Epithelial cell of esophagus (primary cell): ENCODE data around the gene C9.

ENCODE experiments used
- DNase-seq: peaks from one replicate; pipeline ENCODE4 v3.0.0; 2010; ENCODE audit warnings: low read depth
- H3K4me3 ChIP-seq: 2 replicates; pipeline ENCODE4 v1.5.1; 2011; ENCODE audit warnings: mild to moderate bottlenecking, low read length, control low read depth
- TF ChIP-seq, protein P1 (sequence below): IDR thresholded peaks from 2 replicates; pipeline ENCODE4 v1.5.1; 2011; ENCODE audit warnings: low read depth, mild to moderate bottlenecking, low read length, control low read depth, inconsistent platforms; ENCODE audit not compliant: insufficient read depth; ENCODE audit errors: missing control alignments

The C9 gene

DNA sequence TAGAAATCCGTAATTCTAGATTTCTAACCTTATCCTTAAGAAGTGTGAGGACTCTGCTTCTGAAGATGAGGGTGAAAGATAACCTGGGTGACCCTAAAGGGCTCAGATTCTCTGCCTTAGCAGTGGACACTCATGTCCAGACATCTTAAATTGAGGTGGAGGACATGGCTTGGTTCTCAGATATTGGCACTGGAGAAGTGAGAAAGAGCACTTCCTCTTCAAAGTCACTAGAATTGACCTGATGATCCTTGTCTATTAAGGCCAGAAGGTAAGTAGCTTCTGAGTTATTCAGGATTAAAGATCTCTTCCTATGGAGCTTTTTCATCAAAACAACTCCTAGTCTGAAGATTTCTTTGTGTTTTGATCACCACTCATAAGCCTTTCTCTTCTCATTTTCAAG is 54.8 kb downstream of the C9 start:
- TF ChIP-seq, protein P1, sequence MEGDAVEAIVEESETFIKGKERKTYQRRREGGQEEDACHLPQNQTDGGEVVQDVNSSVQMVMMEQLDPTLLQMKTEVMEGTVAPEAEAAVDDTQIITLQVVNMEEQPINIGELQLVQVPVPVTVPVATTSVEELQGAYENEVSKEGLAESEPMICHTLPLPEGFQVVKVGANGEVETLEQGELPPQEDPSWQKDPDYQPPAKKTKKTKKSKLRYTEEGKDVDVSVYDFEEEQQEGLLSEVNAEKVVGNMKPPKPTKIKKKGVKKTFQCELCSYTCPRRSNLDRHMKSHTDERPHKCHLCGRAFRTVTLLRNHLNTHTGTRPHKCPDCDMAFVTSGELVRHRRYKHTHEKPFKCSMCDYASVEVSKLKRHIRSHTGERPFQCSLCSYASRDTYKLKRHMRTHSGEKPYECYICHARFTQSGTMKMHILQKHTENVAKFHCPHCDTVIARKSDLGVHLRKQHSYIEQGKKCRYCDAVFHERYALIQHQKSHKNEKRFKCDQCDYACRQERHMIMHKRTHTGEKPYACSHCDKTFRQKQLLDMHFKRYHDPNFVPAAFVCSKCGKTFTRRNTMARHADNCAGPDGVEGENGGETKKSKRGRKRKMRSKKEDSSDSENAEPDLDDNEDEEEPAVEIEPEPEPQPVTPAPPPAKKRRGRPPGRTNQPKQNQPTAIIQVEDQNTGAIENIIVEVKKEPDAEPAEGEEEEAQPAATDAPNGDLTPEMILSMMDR = no peak
- H3K4me3 ChIP-seq = no peak overlapping the region
- no peak for DNase-seq

DNA sequence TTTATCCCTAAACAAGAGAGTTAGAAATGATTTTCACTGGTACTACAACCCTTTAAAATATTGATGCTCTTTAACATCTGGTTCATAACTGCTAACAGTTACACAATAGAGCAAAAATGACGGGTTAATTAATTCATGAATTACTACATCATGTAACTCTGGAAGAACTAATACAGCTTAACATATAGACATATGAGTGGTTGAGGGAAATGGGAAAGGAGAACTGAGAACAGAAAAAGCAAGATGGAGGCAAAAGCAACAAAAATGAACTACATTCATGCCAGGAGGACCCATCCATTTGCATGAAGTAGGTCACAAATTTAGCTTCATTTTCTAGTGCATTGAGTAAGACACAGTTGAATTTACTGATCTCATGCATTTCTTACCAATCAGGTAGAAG is 61.8 kb downstream of the C9 start:
- no peak overlapping the region for H3K4me3 ChIP-seq
- TF ChIP-seq, protein P1 = no peak

DNA sequence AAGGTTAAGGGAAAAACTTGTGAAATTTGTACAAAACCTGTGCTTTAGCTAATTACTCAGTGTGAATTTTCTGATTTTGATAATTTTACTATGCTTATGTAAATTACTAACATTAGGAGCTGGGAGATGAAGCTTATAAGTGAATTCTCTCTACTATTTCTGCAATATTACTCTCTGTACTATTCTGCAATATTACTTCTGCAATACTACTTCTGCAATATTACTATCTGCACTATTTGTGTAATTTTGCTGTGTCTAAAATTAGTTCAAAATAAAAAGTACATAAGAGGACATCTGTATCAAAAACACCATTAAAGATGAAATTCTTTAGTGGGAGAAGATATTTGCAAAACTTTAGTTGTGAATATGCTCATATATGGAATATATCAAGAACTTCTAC is 62.9 kb downstream of the C9 start:
- H3K4me3 ChIP-seq = no peak overlapping the region
- no peak for DNase-seq
- TF ChIP-seq, protein P1 = no peak

More for the DNA sequence above, 61.8 kb downstream of the C9 start:
- no peak for DNase-seq

DNA sequence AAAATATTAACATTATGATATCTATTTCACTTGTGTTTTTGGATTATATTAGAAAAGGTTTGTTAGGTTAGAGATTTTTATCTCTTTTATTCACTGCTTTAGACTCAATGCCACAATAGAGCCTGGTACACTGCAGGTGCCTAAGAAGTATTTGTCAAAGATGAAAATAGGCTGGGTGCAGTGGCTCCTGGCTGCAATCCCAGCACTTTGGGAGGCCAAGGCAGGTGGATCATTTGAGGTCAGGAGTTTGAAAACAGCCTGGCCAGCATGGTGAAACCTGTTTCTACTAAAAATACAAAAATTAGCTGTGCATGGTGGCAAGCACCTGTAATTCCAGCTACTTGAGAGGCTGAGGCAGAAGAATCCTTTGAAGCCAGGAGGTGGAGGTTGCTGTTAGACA is 64.3 kb downstream of the C9 start:
- no peak overlapping the region for H3K4me3 ChIP-seq
- DNase-seq = no peak
- TF ChIP-seq, protein P1 = no peak

DNA sequence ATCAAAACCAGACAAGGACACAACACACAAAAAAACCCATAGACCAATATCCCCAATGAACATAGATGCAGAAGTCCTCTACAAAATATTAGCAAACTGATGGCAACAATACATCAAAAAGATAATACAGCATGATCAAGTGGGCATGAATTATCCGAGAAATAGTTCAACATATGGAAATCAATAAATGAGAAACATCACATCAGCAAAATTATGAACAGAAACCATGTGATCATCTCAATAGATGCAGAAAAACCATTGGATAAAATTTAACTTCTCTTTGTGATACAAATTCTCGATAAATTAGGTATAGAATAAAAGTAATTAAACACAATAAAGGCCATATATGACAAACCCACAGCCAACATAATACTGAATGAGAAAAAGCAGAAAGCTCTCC is 69.6 kb downstream of the C9 start:
- no peak for DNase-seq
- no peak overlapping the region for H3K4me3 ChIP-seq
- TF ChIP-seq, protein P1 = no peak

DNA sequence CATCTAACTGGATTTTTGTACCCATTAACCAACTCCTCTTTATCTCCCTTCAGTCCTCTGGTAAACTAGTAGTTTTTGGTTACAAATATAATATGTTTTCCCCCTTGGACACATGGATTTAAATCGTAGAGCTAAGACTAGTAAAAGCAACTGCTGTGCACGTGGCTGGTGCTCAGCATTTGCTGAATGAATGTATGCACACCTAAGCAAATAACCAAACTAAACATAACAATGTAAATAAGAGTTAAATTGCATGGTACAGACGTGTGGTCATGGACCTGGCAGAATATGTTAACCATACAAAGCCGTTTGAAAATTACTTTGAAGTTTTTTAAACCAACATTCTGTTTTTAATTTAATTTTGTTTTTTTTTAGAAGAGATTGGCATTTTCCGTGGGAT is 79.7 kb downstream of the C9 start:
- TF ChIP-seq, protein P1 = no peak
- no peak overlapping the region for H3K4me3 ChIP-seq
- no peak for DNase-seq

DNA sequence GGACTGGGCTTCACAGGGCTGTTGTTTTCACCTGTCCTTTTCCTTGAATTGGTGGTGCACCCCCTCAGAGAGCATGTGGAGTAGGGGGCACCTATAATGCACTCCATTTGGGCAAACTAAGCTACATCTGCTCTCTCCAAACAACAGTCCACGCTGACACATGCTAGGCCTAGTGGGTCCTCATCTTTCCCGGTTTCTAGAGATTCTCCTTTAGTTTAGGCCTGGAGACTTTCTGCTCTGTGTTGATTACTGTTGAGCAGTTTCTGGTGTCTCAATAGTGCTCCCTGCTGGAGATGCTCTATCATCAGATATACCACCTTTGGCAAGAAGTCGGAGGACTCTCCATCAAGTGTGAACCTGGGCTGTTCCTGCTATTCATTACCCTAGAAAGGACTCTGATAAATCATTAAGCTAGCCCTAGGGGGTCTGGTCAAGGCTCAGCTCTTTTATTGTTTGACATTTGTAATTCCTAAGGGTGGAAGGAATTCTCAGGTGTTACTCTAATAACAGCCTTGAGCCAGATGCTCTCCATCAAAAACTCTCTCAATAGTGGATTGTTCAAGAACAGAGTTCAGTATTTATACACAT is 81.0 kb downstream of the C9 start:
- H3K4me3 ChIP-seq = no peak overlapping the region

More for the DNA sequence above, 81.0 kb downstream of the C9 start:
- TF ChIP-seq, protein P1 = peak; percentile 84
- peak; percentile 83 for DNase-seq
